HUES48 (cell line): Measurements from ENCODE around the gene DACT1.

Experiments
- H3K27ac ChIP-seq: one replicate; pipeline ENCODE4 v1.7.0; 2013; ENCODE audit warnings: low read depth, low read length, inconsistent platforms
- H3K27me3 ChIP-seq: 2 replicates; pipeline ENCODE4 v1.6.1; 2013; ENCODE audit warnings: mild to moderate bottlenecking, low read length; ENCODE audit not compliant: control insufficient read depth, insufficient read depth
- H3K36me3 ChIP-seq: 2 replicates; pipeline ENCODE4 v1.6.1; 2013; ENCODE audit warnings: low read length; ENCODE audit not compliant: control insufficient read depth, insufficient read depth
- H3K4me1 ChIP-seq: 2 replicates; pipeline ENCODE4 v1.6.1; 2013; ENCODE audit warnings: mild to moderate bottlenecking, low read length; ENCODE audit not compliant: control insufficient read depth, insufficient read depth
- H3K4me3 ChIP-seq: 2 replicates; pipeline ENCODE4 v1.5.1; 2013; ENCODE audit warnings: mild to moderate bottlenecking, low read depth, low read length
- H3K9ac ChIP-seq: 2 replicates; pipeline ENCODE4 v1.6.1; 2013; ENCODE audit warnings: mild to moderate bottlenecking, low read depth, low read length, moderate library complexity
- H3K9me3 ChIP-seq: 2 replicates; pipeline ENCODE4 v1.6.1; 2013; ENCODE audit warnings: low read length; ENCODE audit not compliant: control insufficient read depth, insufficient read depth

The DACT1 gene

GRCh38 chr14:58636129-58636528 lies 1.6 kb upstream of the DACT1 start:
- H3K9me3 ChIP-seq, result no peaks in the 10 kb centered on the region
- 0 out of 2 replicates have a peak, but pooled peaks cover under 1% of the 10 kb centered on the region for H3K36me3 ChIP-seq
- 0 out of 2 replicates have a peak overlapping the region, but pooled peaks have one; percentile 70 for H3K4me3 ChIP-seq
- peak overlapping the region; percentile 52 for H3K27ac ChIP-seq
- peaks cover 65% of the 10 kb centered on the region for H3K4me1 ChIP-seq
- H3K9ac ChIP-seq, result no peak overlapping the region
- H3K27me3 ChIP-seq, result peaks cover 71% of the 10 kb centered on the region

- peak overlapping the region; percentile 70 for H3K4me3 ChIP-seq
- H3K9me3 ChIP-seq, result no peaks in the 10 kb centered on the region
- H3K9ac ChIP-seq, result peak overlapping the region; percentile 46
- H3K27me3 ChIP-seq, result peaks cover 63% of the 10 kb centered on the region
- H3K36me3 ChIP-seq, result peaks cover 9% of the 10 kb centered on the region; the same call in 1 of the 2 replicates
- peaks cover 57% of the 10 kb centered on the region for H3K4me1 ChIP-seq
- H3K27ac ChIP-seq, result peak overlapping the region; percentile 56
Measured at GRCh38 chr14:58637040-58637390, 747 bp upstream of the DACT1 start.

- H3K4me1 ChIP-seq, result peaks cover 53% of the 10 kb centered on the region
- peaks cover 54% of the 10 kb centered on the region for H3K27me3 ChIP-seq
- no peaks in the 10 kb centered on the region for H3K9me3 ChIP-seq
- peak overlapping the region; percentile 70 for H3K4me3 ChIP-seq
- peak overlapping the region; percentile 56 for H3K9ac ChIP-seq
- H3K27ac ChIP-seq, result peak overlapping the region; percentile 43
- peaks cover 20% of the 10 kb centered on the region for H3K36me3 ChIP-seq
Measured at GRCh38 chr14:58638231-58639197, 752 bp downstream of the DACT1 start.

- Histone ChIP-seq H3K27me3 (peaks cover 47% of the 10 kb centered on the region), H3K9ac (no peak overlapping the region), H3K27ac (no peak overlapping the region), H3K36me3 (peaks cover 23% of the 10 kb centered on the region), H3K4me3 (peak overlapping the region; percentile 70), H3K9me3 (no peaks in the 10 kb centered on the region), H3K4me1 (peaks cover 47% of the 10 kb centered on the region)
Measured at GRCh38 chr14:58639198-58639565, 1.4 kb downstream of the DACT1 start.

- peak overlapping the region; percentile 70 for H3K4me3 ChIP-seq
- peaks cover 39% of the 10 kb centered on the region for H3K4me1 ChIP-seq
- no peak overlapping the region for H3K9ac ChIP-seq
- peaks cover 43% of the 10 kb centered on the region for H3K27me3 ChIP-seq
- peaks cover 31% of the 10 kb centered on the region for H3K36me3 ChIP-seq
- H3K9me3 ChIP-seq, result no peaks in the 10 kb centered on the region
- H3K27ac ChIP-seq, result no peak overlapping the region
Measured at GRCh38 chr14:58639842-58640484, 2.2 kb downstream of the DACT1 start.

- H3K9me3 ChIP-seq, result no peaks in the 10 kb centered on the region
- H3K36me3 ChIP-seq, result peaks cover 41% of the 10 kb centered on the region
- peaks cover 35% of the 10 kb centered on the region for H3K27me3 ChIP-seq
- H3K4me3 ChIP-seq, result no peak overlapping the region
- H3K4me1 ChIP-seq, result peaks cover 29% of the 10 kb centered on the region
- H3K9ac ChIP-seq, result no peak overlapping the region
- H3K27ac ChIP-seq, result no peak overlapping the region
Measured at GRCh38 chr14:58640959-58641358, 3.2 kb downstream of the DACT1 start.

GRCh38 chr14:58641509-58641908 lies 3.7 kb downstream of the DACT1 start:
- Histone ChIP-seq H3K9ac (no peak overlapping the region), H3K36me3 (peaks cover 43% of the 10 kb centered on the region), H3K4me1 (peaks cover 24% of the 10 kb centered on the region), H3K27ac (no peak overlapping the region), H3K27me3 (peaks cover 30% of the 10 kb centered on the region), H3K9me3 (no peaks in the 10 kb centered on the region), H3K4me3 (no peak overlapping the region)

GRCh38 chr14:58643366-58643765 lies 5.6 kb downstream of the DACT1 start:
- Histone ChIP-seq H3K9ac (no peak overlapping the region), H3K27ac (no peak overlapping the region), H3K9me3 (no peaks in the 10 kb centered on the region), H3K36me3 (peaks cover 60% of the 10 kb centered on the region), H3K4me1 (peaks cover 16% of the 10 kb centered on the region), H3K27me3 (peaks cover 15% of the 10 kb centered on the region), H3K4me3 (no peak overlapping the region)

- H3K27me3 ChIP-seq, result no peaks in the 10 kb centered on the region
- no peak overlapping the region for H3K27ac ChIP-seq
- no peak overlapping the region for H3K9ac ChIP-seq
Measured at GRCh38 chr14:58645641-58646040, 7.9 kb downstream of the DACT1 start.

GRCh38 chr14:58646479-58646878 lies 8.7 kb downstream of the DACT1 start:
- Histone ChIP-seq H3K4me3 (no peak overlapping the region), H3K9me3 (no peaks in the 10 kb centered on the region), H3K4me1 (no peaks in the 10 kb centered on the region), H3K27ac (no peak overlapping the region), H3K27me3 (no peaks in the 10 kb centered on the region), H3K36me3 (peaks cover 56% of the 10 kb centered on the region), H3K9ac (no peak overlapping the region)

More at GRCh38 chr14:58645641-58646040, 7.9 kb downstream of the DACT1 start:
- H3K9me3 ChIP-seq, result no peaks in the 10 kb centered on the region
- H3K4me1 ChIP-seq, result peaks cover 2% of the 10 kb centered on the region; the same call in 1 of the 2 replicates
- peaks cover 60% of the 10 kb centered on the region for H3K36me3 ChIP-seq
- no peak overlapping the region for H3K4me3 ChIP-seq

GRCh38 chr14:58647777-58648176 lies 10.0 kb downstream of the DACT1 start:
- Histone ChIP-seq H3K4me1 (no peaks in the 10 kb centered on the region), H3K9me3 (no peaks in the 10 kb centered on the region), H3K9ac (no peak overlapping the region), H3K27ac (no peak overlapping the region), H3K27me3 (no peaks in the 10 kb centered on the region), H3K4me3 (no peak overlapping the region), H3K36me3 (peaks cover 46% of the 10 kb centered on the region)
